ENCODE results near the gene WDTC1.

DNA sequence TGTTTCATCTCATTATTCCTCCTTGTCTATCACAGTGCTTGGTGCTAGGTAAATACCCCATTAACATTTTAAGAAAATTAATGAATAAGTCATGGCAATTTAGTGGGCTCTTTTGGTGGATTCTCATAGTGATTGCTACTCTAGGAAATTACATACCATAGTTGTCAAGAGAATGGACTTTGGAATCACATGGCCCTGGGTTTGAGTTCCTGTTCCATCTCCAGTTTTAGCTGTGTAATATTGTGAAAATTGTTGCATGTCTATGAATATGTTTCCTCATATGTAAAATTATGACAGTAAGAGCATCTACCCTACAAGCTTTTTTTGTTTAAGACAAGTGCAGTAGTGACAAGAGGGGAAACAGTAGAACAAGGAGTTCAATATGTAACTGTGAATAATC lies 20.7 kb downstream of the WDTC1 start:
- TF ChIP-seq, protein P1, sequence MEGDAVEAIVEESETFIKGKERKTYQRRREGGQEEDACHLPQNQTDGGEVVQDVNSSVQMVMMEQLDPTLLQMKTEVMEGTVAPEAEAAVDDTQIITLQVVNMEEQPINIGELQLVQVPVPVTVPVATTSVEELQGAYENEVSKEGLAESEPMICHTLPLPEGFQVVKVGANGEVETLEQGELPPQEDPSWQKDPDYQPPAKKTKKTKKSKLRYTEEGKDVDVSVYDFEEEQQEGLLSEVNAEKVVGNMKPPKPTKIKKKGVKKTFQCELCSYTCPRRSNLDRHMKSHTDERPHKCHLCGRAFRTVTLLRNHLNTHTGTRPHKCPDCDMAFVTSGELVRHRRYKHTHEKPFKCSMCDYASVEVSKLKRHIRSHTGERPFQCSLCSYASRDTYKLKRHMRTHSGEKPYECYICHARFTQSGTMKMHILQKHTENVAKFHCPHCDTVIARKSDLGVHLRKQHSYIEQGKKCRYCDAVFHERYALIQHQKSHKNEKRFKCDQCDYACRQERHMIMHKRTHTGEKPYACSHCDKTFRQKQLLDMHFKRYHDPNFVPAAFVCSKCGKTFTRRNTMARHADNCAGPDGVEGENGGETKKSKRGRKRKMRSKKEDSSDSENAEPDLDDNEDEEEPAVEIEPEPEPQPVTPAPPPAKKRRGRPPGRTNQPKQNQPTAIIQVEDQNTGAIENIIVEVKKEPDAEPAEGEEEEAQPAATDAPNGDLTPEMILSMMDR (IDR thresholded peaks at IDR 0.05): no peak
- no peak for TF ChIP-seq POLR2A (IDR thresholded peaks at IDR 0.05)

Measured in body of pancreas (tissue), 4 donors.